B cell (primary cell): ENCODE data around the gene NEGR1. TPM values are rescaled to one million over a fixed set of nuclear protein-coding genes. Genes with fewer than 3 reads are reported as not detected.

Source experiments
- ATAC-seq: fragments of 200-7000 bp; cut with Tn5 transposase; one replicate; pipeline ENCODE4 v1.10.0; 2021; ENCODE audit warnings: low read depth, mild to moderate bottlenecking, moderate number of reproducible peaks, moderate library complexity
- CTCF ChIA-PET: fragments of 350-600 bp; sonication (Branson Sonifier 250); formaldehyde crosslinking; loops from one replicate; lab custom pipeline; 2021; ENCODE audit warnings: antibody characterized with exemption, inconsistent platforms; lab: Charles Lee
- POLR2A ChIA-PET: fragments of 350-600 bp; sonication (Branson Sonifier 250); formaldehyde crosslinking; loops from one replicate; lab custom pipeline; 2021; ENCODE audit warnings: antibody characterized with exemption; lab: Charles Lee
- DNase-seq: peaks from one replicate; pipeline ENCODE4 v3.0.0; 2013
- H2AFZ ChIP-seq: 2 replicates; pipeline ENCODE4 v1.6.1; 2012; ENCODE audit warnings: mild to moderate bottlenecking, low read depth, low read length; ENCODE audit not compliant: insufficient read depth, poor library complexity, severe bottlenecking
- H3K27ac ChIP-seq, 2 donors: 1 replicate in 1 of 2; 2 replicates in 1 of 2; pipeline ENCODE4 v1.5.1; 2012 to 2013; ENCODE audit warnings: low read length in 2 of 2, mild to moderate bottlenecking in 2 of 2, moderate library complexity in 1 of 2
- H3K27me3 ChIP-seq, 4 experiments: fragments of 200-600 bp in 1 of 4; sonication (generic) in 1 of 4; replicated peaks in 1 of 4; 1 replicate in 2 of 4; 2 replicates in 2 of 4; pipeline versions ENCODE4 v1.6.1 to v1.7.0; 2013 to 2016; ENCODE audit warnings: low read length in 3 of 4, mild to moderate bottlenecking in 2 of 4, mixed read lengths in 1 of 4, moderate library complexity in 1 of 4; ENCODE audit not compliant: insufficient read depth in 4 of 4, control insufficient read depth in 3 of 4; ENCODE audit errors: control extremely low read depth in 1 of 4
- H3K36me3 ChIP-seq, 2 experiments: replicated peaks in 1 of 2; 1 replicate in 1 of 2; 2 replicates in 1 of 2; pipeline versions ENCODE4 v1.6.1 to v1.7.1; 2013; ENCODE audit warnings: low read length in 1 of 2; ENCODE audit not compliant: insufficient read depth in 2 of 2, control insufficient read depth in 1 of 2; ENCODE audit errors: control extremely low read depth in 1 of 2, extremely low read depth in 1 of 2
- H3K4me1 ChIP-seq, 2 donors: fragments of 200-600 bp in 1 of 2; sonication (generic) in 1 of 2; 1 replicate in 1 of 2; 2 replicates in 1 of 2; pipeline versions ENCODE4 v1.5.1 to v1.6.1; 2013 to 2017; ENCODE audit warnings: low read length in 2 of 2; ENCODE audit not compliant: control insufficient read depth in 2 of 2, insufficient read depth in 2 of 2
- H3K4me2 ChIP-seq: replicated peaks from 2 replicates; pipeline ENCODE3; 2012; ENCODE audit warnings: mild to moderate bottlenecking, low read depth, low read length; ENCODE audit not compliant: poor library complexity, severe bottlenecking
- H3K4me3 ChIP-seq, 5 experiments: fragments of 200-600 bp in 1 of 5; sonication (generic) in 1 of 5; 1 replicate in 3 of 5; 2 replicates in 2 of 5; pipeline versions ENCODE4 v1.5.1 to v1.7.0; 2011 to 2016; ENCODE audit warnings: low read length in 4 of 5, mild to moderate bottlenecking in 4 of 5, low read depth in 2 of 5, control low read depth in 1 of 5, moderate library complexity in 1 of 5; ENCODE audit not compliant: insufficient read depth in 1 of 5; ENCODE audit errors: control extremely low read depth in 1 of 5, extremely low read depth in 1 of 5
- H3K79me2 ChIP-seq: fragments of 200-600 bp; sonication (generic); one replicate; pipeline ENCODE4 v1.6.0; 2016; ENCODE audit warnings: low read length; ENCODE audit not compliant: control insufficient read depth, insufficient read depth
- H3K9ac ChIP-seq: fragments of 200-600 bp; sonication (generic); 2 replicates; pipeline ENCODE4 v1.6.1; 2017; ENCODE audit warnings: mild to moderate bottlenecking, low read length, moderate library complexity
- H3K9me3 ChIP-seq, 3 donors: one replicate each; pipeline versions ENCODE4 v1.6.1 to v1.7.1; 2013; ENCODE audit warnings: low read length in 2 of 3; ENCODE audit not compliant: control insufficient read depth in 2 of 3, insufficient read depth in 1 of 3; ENCODE audit errors: control extremely low read depth in 1 of 3
- H4K20me1 ChIP-seq: 2 replicates; pipeline ENCODE4 v1.6.0; 2012; ENCODE audit warnings: mild to moderate bottlenecking, low read length; ENCODE audit not compliant: insufficient read depth, control insufficient read depth, poor library complexity, severe bottlenecking
- H3K27ac Mint-ChIP-seq: one replicate; pipeline ENCODE4 v1.8.0; 2021; ENCODE audit warnings: mixed read lengths
- H3K27me3 Mint-ChIP-seq: one replicate; pipeline ENCODE4 v1.8.0; 2021; ENCODE audit warnings: mixed read lengths
- H3K4me1 Mint-ChIP-seq: one replicate; pipeline ENCODE4 v1.8.0; 2021; ENCODE audit warnings: mixed read lengths
- H3K4me3 Mint-ChIP-seq: one replicate; pipeline ENCODE4 v1.8.0; 2021; ENCODE audit warnings: mixed read lengths
- H3K9me3 Mint-ChIP-seq: one replicate; pipeline ENCODE4 v1.8.0; 2022; ENCODE audit warnings: mixed read lengths; ENCODE audit not compliant: insufficient read depth
- EZH2 ChIP-seq: IDR thresholded peaks from 2 replicates; pipeline ENCODE4 v1.6.1; 2012; ENCODE audit warnings: borderline replicate concordance, low read depth, mild to moderate bottlenecking, moderate library complexity, low read length; ENCODE audit not compliant: insufficient read depth, poor library complexity, severe bottlenecking
- WGBS: methylation state at CpG from one replicate; pipeline ENCODE4 v1.1.5; 2013; ENCODE audit warnings: missing lambda C conversion rate; ENCODE audit not compliant: insufficient coverage; 5-methylcytosine and 5-hydroxymethylcytosine counted together
- intact Hi-C: fragments of 100-400 bp; cut with micrococcal nuclease; formaldehyde crosslinking; loops from one replicate; pipeline ENCODE4 v1.10.0; 2022
- polyA plus RNA-seq: library from polyadenylated mRNA; depleted of rRNA; stranded (reverse); fragments of >200 nt; gene quantifications from 2 replicates; pipeline ENCODE4 v1.2.3, GENCODE V29; 2012
- total RNA-seq, 2 donors: library from RNA; stranded (reverse); fragments of 120-200 nt in 1 of 2; gene quantifications; 1 replicate in 1 of 2; 2 replicates in 1 of 2; pipeline versions ENCODE4 v1.2.3 to v1.2.4, GENCODE V29; 2013 to 2022
- TF ChIP-seq, protein P1 (sequence below): fragments of 200-600 bp; IDR thresholded peaks from one replicate; pipeline ENCODE4 v1.8.0; 2022; ENCODE audit warnings: antibody characterized with exemption, mild to moderate bottlenecking

The NEGR1 gene
- total and polyA plus RNA-seq, 2 donors (not counting 1 experiment from before 2014, with no cell fraction given) = 0.01 TPM; not detected in 1

DNA sequence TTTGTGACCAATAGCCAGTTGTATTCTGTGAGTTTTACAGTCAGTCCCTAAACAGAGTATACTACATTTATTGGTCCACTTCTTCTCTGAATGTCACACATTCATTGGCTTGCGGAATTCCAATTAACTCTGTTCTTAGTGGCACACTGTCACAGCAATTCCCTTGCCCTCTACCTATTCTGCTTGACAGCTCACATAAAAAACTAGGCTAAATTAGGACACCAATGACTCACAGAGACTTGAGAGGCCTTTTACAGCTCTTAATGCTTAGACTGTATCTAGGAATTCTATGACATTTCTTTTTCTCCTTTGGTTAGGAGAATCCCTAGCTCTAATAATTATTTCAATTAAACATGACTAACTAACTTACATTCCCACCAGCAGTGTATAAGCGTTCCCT, 104.1 kb downstream of the NEGR1 start:
- CTCF ChIA-PET = no interaction called here
- no peak for DNase-seq
- intact Hi-C loops = no loop called here
- H3K9ac ChIP-seq = no peak overlapping the region
- H3K79me2 ChIP-seq = no peaks in the 10 kb centered on the region
- Mint-ChIP-seq H3K27me3 (no peaks in the 10 kb centered on the region), H3K27ac (no peak overlapping the region), H3K4me1 (no peaks in the 10 kb centered on the region), H3K9me3 (no peaks in the 10 kb centered on the region), H3K4me3 (no peak overlapping the region)
- no peaks in the 10 kb centered on the region for H3K36me3 ChIP-seq
- 86% methylated on average over 1 of the region's 2 CpGs for WGBS
- H3K27ac ChIP-seq = no peak overlapping the region
- no peak overlapping the region for H3K4me2 ChIP-seq
- no peak for TF ChIP-seq EZH2
- TF ChIP-seq, protein P1, sequence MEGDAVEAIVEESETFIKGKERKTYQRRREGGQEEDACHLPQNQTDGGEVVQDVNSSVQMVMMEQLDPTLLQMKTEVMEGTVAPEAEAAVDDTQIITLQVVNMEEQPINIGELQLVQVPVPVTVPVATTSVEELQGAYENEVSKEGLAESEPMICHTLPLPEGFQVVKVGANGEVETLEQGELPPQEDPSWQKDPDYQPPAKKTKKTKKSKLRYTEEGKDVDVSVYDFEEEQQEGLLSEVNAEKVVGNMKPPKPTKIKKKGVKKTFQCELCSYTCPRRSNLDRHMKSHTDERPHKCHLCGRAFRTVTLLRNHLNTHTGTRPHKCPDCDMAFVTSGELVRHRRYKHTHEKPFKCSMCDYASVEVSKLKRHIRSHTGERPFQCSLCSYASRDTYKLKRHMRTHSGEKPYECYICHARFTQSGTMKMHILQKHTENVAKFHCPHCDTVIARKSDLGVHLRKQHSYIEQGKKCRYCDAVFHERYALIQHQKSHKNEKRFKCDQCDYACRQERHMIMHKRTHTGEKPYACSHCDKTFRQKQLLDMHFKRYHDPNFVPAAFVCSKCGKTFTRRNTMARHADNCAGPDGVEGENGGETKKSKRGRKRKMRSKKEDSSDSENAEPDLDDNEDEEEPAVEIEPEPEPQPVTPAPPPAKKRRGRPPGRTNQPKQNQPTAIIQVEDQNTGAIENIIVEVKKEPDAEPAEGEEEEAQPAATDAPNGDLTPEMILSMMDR = no peak
- no peak overlapping the region for H2AFZ ChIP-seq
- POLR2A ChIA-PET = no interaction called here
- ATAC-seq = no peak
- H3K27me3 ChIP-seq = no peaks in the 10 kb centered on the region
- no peak overlapping the region for H3K4me3 ChIP-seq
- H3K9me3 ChIP-seq = no peaks in the 10 kb centered on the region
- no peaks in the 10 kb centered on the region for H4K20me1 ChIP-seq
- no peaks in the 10 kb centered on the region for H3K4me1 ChIP-seq

DNA sequence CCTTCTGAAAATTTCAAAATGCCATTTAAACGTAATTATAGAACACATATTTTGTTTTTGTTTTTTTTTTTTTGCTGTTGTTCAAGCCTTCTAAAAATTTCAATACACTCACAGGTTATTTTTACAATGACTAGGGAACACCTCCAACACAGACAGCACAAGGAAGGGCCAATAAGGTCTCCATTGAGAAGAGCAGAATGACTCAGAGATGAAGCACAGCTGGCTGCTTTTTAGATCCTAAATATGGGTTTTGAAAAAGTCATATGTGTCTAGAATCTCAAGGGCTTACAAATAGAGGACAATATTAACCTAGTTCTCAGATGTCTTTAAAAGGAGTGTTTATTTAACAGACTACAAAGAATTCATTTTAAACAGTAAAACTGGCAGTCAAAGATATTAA, 104.6 kb downstream of the NEGR1 start:
- no peak for DNase-seq
- H3K4me3 Mint-ChIP-seq = no peak overlapping the region
- Histone ChIP-seq H3K27me3 (no peaks in the 10 kb centered on the region), H3K79me2 (no peaks in the 10 kb centered on the region), H3K4me3 (no peak overlapping the region), H4K20me1 (no peaks in the 10 kb centered on the region), H3K9me3 (no peaks in the 10 kb centered on the region), H3K4me1 (no peaks in the 10 kb centered on the region), H3K27ac (no peak overlapping the region), H2AFZ (no peak overlapping the region), H3K9ac (no peak overlapping the region), H3K36me3 (no peaks in the 10 kb centered on the region), H3K4me2 (no peak overlapping the region)
- no peak for ATAC-seq
- CTCF ChIA-PET = no interaction called here
- intact Hi-C loops = no loop called here
- H3K27ac Mint-ChIP-seq = no peak overlapping the region
- WGBS = no CpG with 5 or more reads among the region's 1 CpG
- no peaks in the 10 kb centered on the region for H3K9me3 Mint-ChIP-seq
- H3K27me3 Mint-ChIP-seq = no peaks in the 10 kb centered on the region
- no peaks in the 10 kb centered on the region for H3K4me1 Mint-ChIP-seq
- POLR2A ChIA-PET = no interaction called here
- TF ChIP-seq, protein P1 = no peak
- no peak for TF ChIP-seq EZH2
